RWPE2 (cell line): Measurements from ENCODE around the gene PPP1R16B.

Experiments
- ATAC-seq: fragments of 200-7000 bp; cut with Tn5 transposase; 3 replicates; pipeline ENCODE4 v1.9.1; 2021; ENCODE audit warnings: low read depth
- DNase-seq: peaks from one replicate; pipeline ENCODE4 v3.0.0-alpha.2; 2020; ENCODE audit warnings: low spot score
- H3K27ac ChIP-seq: fragments of 450-650 bp; 2 replicates; pipeline ENCODE4 v1.5.1; 2017; ENCODE audit warnings: mild to moderate bottlenecking; ENCODE audit not compliant: poor library complexity, severe bottlenecking
- H3K27me3 ChIP-seq: fragments of 250-450 bp; sonication (Bioruptor Pico); 2 replicates; pipeline ENCODE4 v1.5.1; 2021; ENCODE audit warnings: mild to moderate bottlenecking, moderate library complexity; ENCODE audit not compliant: insufficient read depth, poor library complexity, severe bottlenecking
- H3K36me3 ChIP-seq: fragments of 250-450 bp; sonication (Bioruptor Pico); 2 replicates; pipeline ENCODE4 v1.5.1; 2020; ENCODE audit warnings: low read depth, mild to moderate bottlenecking, moderate library complexity
- H3K4me1 ChIP-seq: fragments of 250-450 bp; sonication (Bioruptor Pico); 2 replicates; pipeline ENCODE4 v1.5.1; 2021; ENCODE audit warnings: mild to moderate bottlenecking, moderate library complexity; ENCODE audit not compliant: insufficient read depth, poor library complexity, severe bottlenecking
- H3K4me3 ChIP-seq: fragments of 250-450 bp; sonication (Bioruptor Pico); 2 replicates; pipeline ENCODE4 v1.5.1; 2021; ENCODE audit warnings: mild to moderate bottlenecking, moderate library complexity; ENCODE audit not compliant: severe bottlenecking
- H3K9me3 ChIP-seq: fragments of 250-450 bp; sonication (Bioruptor Pico); 2 replicates; pipeline ENCODE4 v1.5.1; 2021; ENCODE audit warnings: mild to moderate bottlenecking, moderate library complexity; ENCODE audit not compliant: severe bottlenecking
- TF ChIP-seq, protein P1 (sequence below): fragments of 450-650 bp; IDR thresholded peaks from one replicate; pipeline ENCODE4 v1.5.1; 2017; ENCODE audit warnings: mild to moderate bottlenecking, moderate library complexity; ENCODE audit not compliant: poor library complexity, severe bottlenecking

Gene PPP1R16B

DNA sequence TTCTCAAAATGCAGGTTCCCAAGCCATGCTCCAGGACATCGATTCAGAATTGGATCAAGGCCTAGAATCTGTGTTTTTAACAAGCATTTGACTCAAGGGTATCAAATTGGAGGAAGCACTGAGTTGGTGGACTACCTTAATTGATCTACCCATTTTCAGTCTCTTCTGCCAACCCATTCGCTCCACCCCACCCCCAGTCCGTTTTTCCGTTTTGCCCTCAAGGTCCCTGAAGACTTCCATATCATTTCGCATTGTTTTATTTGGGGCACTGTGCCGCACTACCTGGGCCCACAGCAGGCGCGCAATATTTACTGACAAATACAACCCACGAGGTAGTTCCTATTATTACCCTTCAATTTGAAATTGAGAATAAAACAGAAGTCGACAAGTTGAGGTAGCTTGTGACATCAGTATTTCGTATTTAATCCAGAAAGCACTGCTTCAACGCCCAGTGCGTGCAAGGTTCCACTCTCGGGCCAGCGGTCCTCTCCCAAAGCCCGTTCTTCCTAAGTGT lies 156.1 kb downstream of the PPP1R16B start:
- Histone ChIP-seq H3K4me1 (peaks cover 15% of the 10 kb centered on the region), H3K27me3 (no peaks in the 10 kb centered on the region)
- no peak for DNase-seq

DNA sequence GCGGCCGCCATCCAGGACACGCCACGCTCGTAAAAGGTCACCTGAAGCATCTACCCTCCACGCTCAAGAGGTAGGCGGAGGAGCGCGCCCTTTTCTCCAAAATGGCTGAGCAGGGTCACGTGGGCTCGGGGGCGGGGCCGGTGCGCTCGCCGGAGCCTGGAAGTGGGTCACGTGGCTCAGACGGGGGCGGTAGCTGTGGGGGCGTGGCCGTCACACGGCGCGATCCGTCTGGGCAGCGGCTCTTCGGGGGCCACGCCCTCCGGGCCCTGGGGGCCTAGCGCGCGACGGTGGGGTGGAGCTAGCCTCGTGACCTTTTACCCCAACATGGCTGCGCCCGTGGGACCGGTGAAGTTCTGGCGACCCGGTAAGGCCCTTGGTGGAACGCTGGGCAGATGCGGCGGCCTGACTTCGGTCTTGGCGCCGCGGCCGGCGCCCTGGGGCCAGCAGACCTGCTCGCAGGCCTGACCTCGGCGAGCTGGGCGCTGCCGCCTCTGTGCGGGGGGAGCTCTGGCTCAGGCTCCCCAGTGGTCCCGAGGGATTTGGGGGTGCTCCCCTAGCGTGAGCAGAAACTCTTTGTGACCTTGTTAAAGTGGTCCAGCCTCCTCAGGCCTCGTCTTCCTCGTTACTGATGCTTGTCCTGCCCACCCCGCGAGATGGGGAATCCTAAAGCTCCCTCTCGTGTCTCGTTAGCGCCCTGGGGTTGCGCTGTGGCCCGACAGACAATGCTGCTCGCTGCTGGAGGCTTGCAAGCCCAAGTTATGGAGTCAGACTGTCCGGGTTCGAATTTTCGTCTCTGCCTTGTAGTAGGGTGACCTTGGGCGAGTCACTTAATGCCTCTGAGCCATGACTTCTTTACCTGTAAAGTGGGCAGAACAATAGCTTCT lies 156.8 kb downstream of the PPP1R16B start, which contains the start of gene DHX35:
Gene DHX35, plus strand, starts transcription at position 301 of the 884 bp plus-strand sequence. Its CDS starts 24 bp downstream, at position 325.
- Histone ChIP-seq H3K4me3 (peak within 1 kb of the TSS; percentile 94), H3K4me1 (peaks cover 15% of the 10 kb centered on the region), H3K27ac (peak within 1 kb of the TSS; percentile 60), H3K27me3 (no peaks in the 10 kb centered on the region), H3K9me3 (no peaks in the 10 kb centered on the region), H3K36me3 (peaks cover 17% of the 10 kb centered on the region)
- ATAC-seq: peak; percentile 95
- TF ChIP-seq, protein P1, sequence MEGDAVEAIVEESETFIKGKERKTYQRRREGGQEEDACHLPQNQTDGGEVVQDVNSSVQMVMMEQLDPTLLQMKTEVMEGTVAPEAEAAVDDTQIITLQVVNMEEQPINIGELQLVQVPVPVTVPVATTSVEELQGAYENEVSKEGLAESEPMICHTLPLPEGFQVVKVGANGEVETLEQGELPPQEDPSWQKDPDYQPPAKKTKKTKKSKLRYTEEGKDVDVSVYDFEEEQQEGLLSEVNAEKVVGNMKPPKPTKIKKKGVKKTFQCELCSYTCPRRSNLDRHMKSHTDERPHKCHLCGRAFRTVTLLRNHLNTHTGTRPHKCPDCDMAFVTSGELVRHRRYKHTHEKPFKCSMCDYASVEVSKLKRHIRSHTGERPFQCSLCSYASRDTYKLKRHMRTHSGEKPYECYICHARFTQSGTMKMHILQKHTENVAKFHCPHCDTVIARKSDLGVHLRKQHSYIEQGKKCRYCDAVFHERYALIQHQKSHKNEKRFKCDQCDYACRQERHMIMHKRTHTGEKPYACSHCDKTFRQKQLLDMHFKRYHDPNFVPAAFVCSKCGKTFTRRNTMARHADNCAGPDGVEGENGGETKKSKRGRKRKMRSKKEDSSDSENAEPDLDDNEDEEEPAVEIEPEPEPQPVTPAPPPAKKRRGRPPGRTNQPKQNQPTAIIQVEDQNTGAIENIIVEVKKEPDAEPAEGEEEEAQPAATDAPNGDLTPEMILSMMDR: peak; percentile 62
- DNase-seq: peak; percentile 100

More for the DNA sequence above, 156.1 kb downstream of the PPP1R16B start:
- Histone ChIP-seq H3K36me3 (peaks cover 17% of the 10 kb centered on the region), H3K4me3 (peak overlapping the region; percentile 94), H3K27ac (peak overlapping the region; percentile 60), H3K9me3 (no peaks in the 10 kb centered on the region)
- no peak for ATAC-seq
- TF ChIP-seq, protein P1: no peak

DNA sequence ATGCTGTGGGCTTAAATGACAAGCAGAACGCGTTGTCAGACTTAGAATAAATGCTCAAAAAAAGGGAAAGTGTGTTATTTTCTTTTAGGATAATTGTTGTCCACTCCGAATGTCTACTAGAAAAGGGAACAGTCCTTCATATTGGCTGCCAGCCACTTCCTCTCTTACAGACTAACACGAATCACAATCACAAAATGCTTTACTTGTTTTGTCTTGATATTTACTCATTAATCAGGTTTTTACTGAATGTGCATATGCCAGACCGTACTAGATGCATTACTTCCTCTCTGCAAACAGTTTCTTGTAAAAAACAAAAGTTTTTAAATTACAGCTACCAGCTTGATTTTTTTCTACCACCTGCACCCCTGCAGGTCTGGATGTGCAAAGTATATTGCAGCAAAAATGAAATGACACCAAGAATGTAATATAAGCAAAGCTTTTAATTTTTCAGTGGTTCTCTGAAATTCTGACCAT lies 157.5 kb downstream of the PPP1R16B start:
- H3K4me3 ChIP-seq: peak overlapping the region; percentile 94
- ATAC-seq (no peak), DNase-seq (no peak)
- peak overlapping the region; percentile 60 for H3K27ac ChIP-seq
- peaks cover 17% of the 10 kb centered on the region for H3K36me3 ChIP-seq
- no peaks in the 10 kb centered on the region for H3K9me3 ChIP-seq
- peaks cover 15% of the 10 kb centered on the region for H3K4me1 ChIP-seq
- TF ChIP-seq, protein P1: peak; percentile 40
- H3K27me3 ChIP-seq: no peaks in the 10 kb centered on the region

DNA sequence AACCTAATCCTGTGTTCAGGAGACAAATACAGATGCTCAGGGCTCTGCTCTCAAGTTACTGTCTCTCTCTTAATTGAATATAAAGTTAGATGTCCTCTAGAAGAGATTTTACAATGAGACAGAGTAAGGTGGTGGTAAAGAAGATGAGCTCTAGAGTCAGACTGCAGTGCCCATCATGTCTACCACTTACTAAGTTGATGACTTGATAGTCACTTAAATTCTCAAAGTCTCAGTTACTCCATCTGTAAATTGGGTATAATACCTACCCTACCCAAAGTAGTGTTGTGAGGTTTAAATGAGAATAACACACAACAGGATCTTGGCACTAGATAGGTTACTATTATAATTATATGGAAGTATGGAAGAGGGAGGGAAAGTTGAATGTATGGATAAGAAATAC lies 158.2 kb downstream of the PPP1R16B start:
- H3K27ac ChIP-seq: no peak overlapping the region
- peaks cover 18% of the 10 kb centered on the region for H3K36me3 ChIP-seq
- peaks cover 15% of the 10 kb centered on the region for H3K4me1 ChIP-seq
- DNase-seq (no peak), ATAC-seq (no peak)
- H3K9me3 ChIP-seq: no peaks in the 10 kb centered on the region
- no peak overlapping the region for H3K4me3 ChIP-seq
- TF ChIP-seq, protein P1: no peak
- no peaks in the 10 kb centered on the region for H3K27me3 ChIP-seq
